ENCODE measurements around the gene DGLUCY.
"Not testable (repeated sequence)": the region's sequence is repeated elsewhere in the genome, so short reads cannot be mapped to it uniquely, and the experiment has no call there.

The DGLUCY gene

DNA sequence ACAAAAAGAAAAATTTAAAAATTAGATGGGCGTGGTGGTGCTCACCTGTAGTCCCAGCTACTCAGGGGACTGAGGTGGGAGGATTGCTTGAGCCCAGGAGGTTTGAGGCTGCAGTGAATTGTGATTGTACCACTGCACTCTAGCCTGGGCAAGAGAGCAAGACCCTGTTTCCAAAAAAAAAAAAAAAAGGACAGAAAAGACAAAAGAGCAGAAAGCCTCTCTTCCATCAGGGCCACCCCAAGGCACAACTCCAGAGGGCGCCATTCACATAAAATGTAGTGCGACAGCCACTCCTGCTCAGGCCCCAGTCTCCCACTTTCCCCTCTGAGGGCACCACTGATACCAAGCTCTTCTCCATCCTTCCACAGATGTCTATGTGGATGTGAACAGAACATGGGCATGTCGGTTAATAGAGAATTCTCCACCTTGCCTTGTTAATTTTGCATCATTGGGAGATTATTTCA is 41.8 kb downstream of the DGLUCY start:
- H3K4me3 ChIP-seq (ENCODE audit: low read depth, low read length), result no peak overlapping the region
- no peak for DNase-seq (ENCODE audit: low read depth)
- TF ChIP-seq CTCF (IDR thresholded peaks at IDR 0.05; ENCODE audit: low read depth, low read length, missing control alignments), result no peak

DNA sequence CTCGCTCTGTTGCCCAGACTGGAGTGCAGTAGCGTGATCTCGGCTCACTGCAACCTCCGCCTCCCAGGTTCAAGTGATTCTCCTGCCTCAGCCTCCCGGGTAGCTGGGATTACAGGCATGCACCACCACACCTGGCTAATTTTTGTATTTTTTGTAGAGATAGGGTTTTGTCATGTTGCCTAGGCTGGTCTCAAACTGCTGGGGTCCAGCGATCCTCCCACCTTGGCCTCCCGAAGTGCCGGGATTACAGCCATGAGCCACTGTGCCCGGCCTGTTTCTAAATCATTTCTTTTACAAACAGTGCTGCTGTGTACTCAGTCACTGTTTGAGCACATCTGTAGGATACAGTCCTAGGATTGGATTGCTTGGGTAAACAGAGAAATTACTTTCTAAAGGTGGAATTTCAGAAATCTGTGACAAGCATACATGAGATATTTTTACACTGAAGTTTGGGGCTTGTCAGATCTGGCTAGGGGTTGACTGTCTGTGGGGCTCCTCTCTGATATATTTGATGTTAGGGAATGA is 42.3 kb downstream of the DGLUCY start:
- DNase-seq (ENCODE audit: low read depth); H3K4me3 ChIP-seq (ENCODE audit: low read depth, low read length): not testable (repeated sequence)

GRCh38 chr14:91156877-91157276 is 43.0 kb downstream of the DGLUCY start:
- DNase-seq (ENCODE audit: low read depth); H3K4me3 ChIP-seq (ENCODE audit: low read depth, low read length): not testable (repeated sequence)

DNA sequence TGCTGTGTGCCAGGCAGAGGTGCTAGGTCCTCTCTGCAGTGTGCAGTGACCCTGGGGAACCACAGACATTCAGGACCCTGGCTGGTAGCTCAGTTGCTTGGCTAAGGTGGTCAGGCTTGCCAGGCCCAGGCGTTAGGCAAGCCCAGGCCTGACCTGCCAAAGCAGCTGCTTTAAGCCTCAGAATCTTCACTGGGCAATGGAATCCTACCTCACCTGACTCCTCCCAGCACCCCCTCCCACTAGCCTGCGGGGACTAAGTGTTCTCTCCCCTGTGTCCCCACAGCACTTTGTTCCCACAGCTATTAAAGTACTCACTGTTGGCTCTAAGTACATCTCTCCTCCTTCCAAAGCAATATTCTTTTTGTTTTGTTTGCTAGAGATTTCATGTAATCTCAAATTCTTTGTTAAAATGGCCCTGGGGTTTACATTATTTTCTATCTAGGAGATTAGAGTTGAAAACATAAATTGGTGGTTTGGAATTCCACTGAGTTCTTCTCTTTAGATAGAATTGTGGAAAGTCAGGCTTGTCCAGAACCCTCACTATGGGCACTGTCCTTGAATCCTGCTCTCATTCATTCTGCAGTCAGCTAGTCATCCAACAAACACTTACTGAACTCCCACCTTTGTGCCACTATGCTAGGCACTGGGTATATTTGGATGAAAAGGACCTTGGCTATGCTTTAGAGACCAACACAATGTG is 44.4 kb downstream of the DGLUCY start:
- no peak overlapping the region for H3K4me3 ChIP-seq (ENCODE audit: low read depth, low read length)
- DNase-seq (ENCODE audit: low read depth), result no peak
- no peak for TF ChIP-seq CTCF (IDR thresholded peaks at IDR 0.05; ENCODE audit: low read depth, low read length, missing control alignments)

- no peak overlapping the region for H3K4me3 ChIP-seq (ENCODE audit: low read depth, low read length)
- no peak for TF ChIP-seq CTCF (IDR thresholded peaks at IDR 0.05; ENCODE audit: low read depth, low read length, missing control alignments)
- no peak for DNase-seq (ENCODE audit: low read depth)
Measured at GRCh38 chr14:91159182-91159581, 45.3 kb downstream of the DGLUCY start.

GRCh38 chr14:91159906-91160305 is 46.0 kb downstream of the DGLUCY start:
- DNase-seq (ENCODE audit: low read depth), result no peak
- no peak for TF ChIP-seq CTCF (IDR thresholded peaks at IDR 0.05; ENCODE audit: low read depth, low read length, missing control alignments)

GRCh38 chr14:91163316-91163715 is 49.4 kb downstream of the DGLUCY start:
- DNase-seq (ENCODE audit: low read depth), result no peak
- no peak for TF ChIP-seq CTCF (IDR thresholded peaks at IDR 0.05; ENCODE audit: low read depth, low read length, missing control alignments)
- H3K4me3 ChIP-seq (ENCODE audit: low read depth, low read length), result no peak overlapping the region

More at GRCh38 chr14:91159906-91160305, 46.0 kb downstream of the DGLUCY start:
- H3K4me3 ChIP-seq (ENCODE audit: low read depth, low read length), result no peak overlapping the region

GRCh38 chr14:91164676-91165075 is 50.8 kb downstream of the DGLUCY start:
- DNase-seq (ENCODE audit: low read depth), result no peak
- H3K4me3 ChIP-seq (ENCODE audit: low read depth, low read length), result no peak overlapping the region
- TF ChIP-seq CTCF (IDR thresholded peaks at IDR 0.05; ENCODE audit: low read depth, low read length, missing control alignments), result no peak
